ENCODE results near the gene RFT1.

Gene RFT1

DNA sequence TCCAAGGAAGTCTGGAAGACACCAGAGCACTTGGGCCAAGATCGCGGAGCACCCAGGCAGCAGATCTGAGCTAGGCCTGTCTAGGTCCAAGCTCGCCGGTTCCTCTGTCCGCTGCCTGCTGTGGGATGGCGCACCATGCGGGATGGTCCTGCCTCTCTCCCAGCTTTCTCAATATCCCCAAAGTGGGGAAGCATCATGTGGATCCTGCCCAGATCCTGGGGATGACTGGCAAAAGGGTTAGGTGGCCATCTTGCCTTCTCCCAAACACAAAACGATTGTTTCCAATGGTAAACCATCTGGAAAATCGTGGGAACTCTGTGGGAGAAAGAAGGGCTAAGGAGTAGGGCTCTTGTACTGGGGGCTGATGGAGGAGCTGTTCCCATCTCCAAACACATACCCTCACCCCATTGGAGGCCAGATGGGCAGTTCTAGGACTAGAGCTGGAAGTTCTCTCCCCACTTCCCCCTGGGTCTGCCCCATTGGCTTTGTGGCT lies 39.6 kb upstream of the RFT1 start:
- peaks cover 0 to 21% (median 4%) of the 10 kb centered on the region in 3 donors for H3K36me3 ChIP-seq
- intact Hi-C loops (cut with DNase I; ENCODE audit: low total_unique reads): no loop called here
- H3K27me3 ChIP-seq: no peaks in the 10 kb centered on the region
- no peak for DNase-seq
- H3K4me1 ChIP-seq: peaks cover 0 to 56% (median 20%) of the 10 kb centered on the region in 4 donors
- no peaks in the 10 kb centered on the region for H3K9me3 ChIP-seq
- TF ChIP-seq CTCF (IDR thresholded peaks at IDR 0.05): no peak
- no peak overlapping the region for H3K27ac ChIP-seq
- no peak overlapping the region for H3K4me3 ChIP-seq

GRCh38 chr3:53169045-53169831 lies 39.0 kb upstream of the RFT1 start:
- peaks cover 0 to 61% (median 20%) of the 10 kb centered on the region in 4 donors for H3K4me1 ChIP-seq
- H3K27me3 ChIP-seq: no peaks in the 10 kb centered on the region
- H3K36me3 ChIP-seq: peaks cover 0 to 14% (median 4%) of the 10 kb centered on the region in 3 donors
- no peak for DNase-seq
- no peak for TF ChIP-seq CTCF (IDR thresholded peaks at IDR 0.05)
- peak overlapping the region in 1 of 2 donors; percentile 16 for H3K4me3 ChIP-seq
- H3K9me3 ChIP-seq: no peaks in the 10 kb centered on the region
- intact Hi-C loops (cut with DNase I; ENCODE audit: low total_unique reads): no loop called here
- no peak overlapping the region for H3K27ac ChIP-seq

DNA sequence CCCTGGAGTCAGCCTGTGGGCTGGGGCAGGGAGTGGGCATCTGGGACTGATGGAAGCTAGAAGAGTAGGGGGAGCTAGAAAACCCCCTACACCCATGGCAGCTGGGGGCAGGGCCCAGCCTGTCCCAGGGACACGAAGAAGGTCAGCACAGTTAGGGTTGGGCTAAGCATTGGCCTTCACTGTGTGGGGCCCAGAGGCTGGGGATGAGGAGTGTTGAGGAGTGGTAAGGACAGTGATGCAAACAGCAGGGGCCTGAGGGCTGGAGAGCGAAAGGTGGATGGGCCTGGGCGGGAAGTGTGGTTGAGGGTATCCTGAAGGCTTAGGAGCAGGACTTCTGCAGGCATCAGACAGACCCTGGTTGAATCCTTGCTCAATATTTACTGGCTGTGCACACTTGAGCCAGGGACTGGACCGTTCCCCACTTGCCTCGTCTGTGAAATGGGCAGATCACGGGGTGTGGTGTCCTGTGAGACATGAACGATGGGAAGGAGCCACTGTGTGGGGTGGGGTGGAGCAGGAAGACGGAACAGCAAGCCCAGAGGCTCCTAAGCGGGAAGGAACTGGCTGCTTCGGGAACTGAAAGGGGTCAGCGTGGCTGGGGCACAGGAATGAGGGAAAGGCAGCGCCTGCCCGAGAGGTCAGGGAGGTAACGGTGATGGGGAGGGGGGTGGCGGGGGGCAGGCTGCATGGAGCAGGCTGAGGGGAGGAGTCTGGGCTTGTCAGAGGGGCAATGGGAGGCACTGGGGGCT lies 38.1 kb upstream of the RFT1 start:
- H3K9me3 ChIP-seq: no peaks in the 10 kb centered on the region
- peak overlapping the region in 1 of 2 donors; percentile 16 for H3K4me3 ChIP-seq
- H3K27me3 ChIP-seq: no peaks in the 10 kb centered on the region
- no peak for TF ChIP-seq CTCF (IDR thresholded peaks at IDR 0.05)
- peaks cover 0 to 63% (median 20%) of the 10 kb centered on the region in 4 donors for H3K4me1 ChIP-seq
- DNase-seq: peak in 1 of 2 donors; percentile 43
- intact Hi-C loops (cut with DNase I; ENCODE audit: low total_unique reads): no loop called here
- H3K36me3 ChIP-seq: peaks cover 0 to 11% (median 4%) of the 10 kb centered on the region in 3 donors
- peak overlapping the region in 1 of 2 donors; percentile 30 for H3K27ac ChIP-seq

GRCh38 chr3:53167418-53168174 lies 37.4 kb upstream of the RFT1 start:
- intact Hi-C loops (cut with DNase I; ENCODE audit: low total_unique reads): no loop called here
- peaks cover 0 to 69% (median 21%) of the 10 kb centered on the region in 4 donors for H3K4me1 ChIP-seq
- DNase-seq: no peak
- H3K36me3 ChIP-seq: peaks cover 0 to 5% (median 4%) of the 10 kb centered on the region in 3 donors
- H3K27ac ChIP-seq: peak overlapping the region in 1 of 2 donors; percentile 30
- no peak overlapping the region for H3K4me3 ChIP-seq
- no peak for TF ChIP-seq CTCF (IDR thresholded peaks at IDR 0.05)
- no peaks in the 10 kb centered on the region for H3K27me3 ChIP-seq
- H3K9me3 ChIP-seq: no peaks in the 10 kb centered on the region

- Histone ChIP-seq H3K36me3 (peaks cover 0 to 4% (median 0%) of the 10 kb centered on the region in 3 donors), H3K27me3 (no peaks in the 10 kb centered on the region), H3K27ac (peak overlapping the region; percentile 43 to 52), H3K4me3 (no peak overlapping the region), H3K9me3 (no peaks in the 10 kb centered on the region), H3K4me1 (peaks cover 0 to 75% (median 26%) of the 10 kb centered on the region in 4 donors)
- intact Hi-C loops (cut with DNase I; ENCODE audit: low total_unique reads): no loop called here
- TF ChIP-seq CTCF (IDR thresholded peaks at IDR 0.05): no peak
- DNase-seq: peak; percentile 74 to 84
Measured at GRCh38 chr3:53166781-53167291, 36.6 kb upstream of the RFT1 start.
